Erythroblast (primary cell): ENCODE measurements around the gene TLK1.

Experiments
- GATA1 ChIP-seq: IDR thresholded peaks from 2 replicates; pipeline ENCODE4 v1.6.1; 2011; ENCODE audit warnings: low read depth, mild to moderate bottlenecking, control low read depth, low read length, moderate library complexity
- POLR2A ChIP-seq: IDR thresholded peaks from 2 replicates; pipeline ENCODE4 v1.6.1; 2011; ENCODE audit warnings: mild to moderate bottlenecking, low read length

- TF ChIP-seq POLR2A (no peak), GATA1 (no peak)
These were observed 17.0 kb downstream of the TLK1 start for GRCh38 chr2:171143670-171144062.
